ENCODE results near the gene LRFN5.

LRFN5 gene

GRCh38 chr14:41773536-41774279, 167.0 kb downstream of the LRFN5 start:
- DNase-seq = no peak

GRCh38 chr14:41782511-41782910, 175.8 kb downstream of the LRFN5 start:
- DNase-seq = no peak

GRCh38 chr14:41783403-41783802, 176.7 kb downstream of the LRFN5 start:
- DNase-seq = no peak

- no peak for DNase-seq
Observed at GRCh38 chr14:41785696-41786095, 179.0 kb downstream of the LRFN5 start.

- DNase-seq = no peak
Observed at GRCh38 chr14:41799817-41800216, 193.1 kb downstream of the LRFN5 start.

- DNase-seq = no peak
Observed at GRCh38 chr14:41805633-41806032, 199.0 kb downstream of the LRFN5 start.

- DNase-seq = no peak
Observed at GRCh38 chr14:41806366-41806975, 199.8 kb downstream of the LRFN5 start.

- no peak for DNase-seq
Observed at GRCh38 chr14:41810362-41810761, 203.7 kb downstream of the LRFN5 start.

GRCh38 chr14:41817626-41818025, 210.9 kb downstream of the LRFN5 start:
- no peak for DNase-seq

- no peak for DNase-seq
Observed at GRCh38 chr14:41824441-41824840, 217.8 kb downstream of the LRFN5 start.

GRCh38 chr14:41825622-41826021, 218.9 kb downstream of the LRFN5 start:
- no peak for DNase-seq

- no peak for DNase-seq
Observed at GRCh38 chr14:41830714-41831406, 224.2 kb downstream of the LRFN5 start.

- no peak for DNase-seq
Observed at GRCh38 chr14:41839661-41840060, 233.0 kb downstream of the LRFN5 start.

GRCh38 chr14:41859336-41859735, 252.7 kb downstream of the LRFN5 start:
- no peak for DNase-seq

GRCh38 chr14:41860586-41860985, 253.9 kb downstream of the LRFN5 start:
- no peak for DNase-seq

GRCh38 chr14:41865894-41866293, 259.2 kb downstream of the LRFN5 start:
- DNase-seq = no peak

- no peak for DNase-seq
Observed at GRCh38 chr14:41868396-41868795, 261.7 kb downstream of the LRFN5 start.

GRCh38 chr14:41872931-41873685, 266.4 kb downstream of the LRFN5 start:
- DNase-seq = peak; percentile 11

GRCh38 chr14:41873686-41874317, 267.1 kb downstream of the LRFN5 start:
- peak; percentile 6 for DNase-seq

- DNase-seq = no peak
Observed at GRCh38 chr14:41875116-41875515, 268.4 kb downstream of the LRFN5 start.

- DNase-seq = no peak
Observed at GRCh38 chr14:41878321-41878720, 271.6 kb downstream of the LRFN5 start.

- DNase-seq = no peak
Observed at GRCh38 chr14:41891624-41892023, 284.9 kb downstream of the LRFN5 start.

Measured in right kidney (tissue), 1 donor.